Testis (tissue), 3 donors: ENCODE measurements around the gene METTL16. TPM values are rescaled to one million over a fixed set of nuclear protein-coding genes. Genes with fewer than 3 reads are reported as not detected.

Experiments
- DNase-seq: peaks from one replicate; pipeline ENCODE4 v3.0.0-alpha.2; 2019
- H3K27ac ChIP-seq, 2 donors: fragments of 200-600 bp; sonication (generic); one replicate each; pipeline ENCODE4 v1.5.1; 2019
- H3K27me3 ChIP-seq: fragments of 200-600 bp; sonication (generic); one replicate; pipeline ENCODE4 v1.5.1; 2019
- H3K36me3 ChIP-seq: fragments of 200-600 bp; sonication (generic); one replicate; pipeline ENCODE4 v1.5.1; 2017; ENCODE audit warnings: low read depth; ENCODE audit errors: missing control alignments
- H3K4me1 ChIP-seq: fragments of 200-600 bp; sonication (generic); one replicate; pipeline ENCODE4 v1.5.1; 2019
- H3K4me3 ChIP-seq, 2 donors: fragments of 200-600 bp; sonication (generic); one replicate each; pipeline ENCODE4 v1.5.1; 2017 to 2019
- H3K9me3 ChIP-seq: fragments of 200-600 bp; sonication (generic); one replicate; pipeline ENCODE4 v1.5.1; 2017
- CTCF ChIP-seq, 3 experiments: fragments of 450-650 bp in 2 of 3; fragments of 200-600 bp in 1 of 3; sonication (generic) in 1 of 3; IDR thresholded peaks; one replicate each; pipeline ENCODE4 v1.5.1; 2016 to 2019; ENCODE audit warnings: antibody characterized with exemption in 3 of 3, mild to moderate bottlenecking in 2 of 3, moderate library complexity in 1 of 3
- POLR2A ChIP-seq: fragments of 450-650 bp; IDR thresholded peaks from one replicate; pipeline ENCODE4 v1.6.1; 2017; ENCODE audit warnings: antibody characterized with exemption, mild to moderate bottlenecking, moderate library complexity
- whole genome bisulfite sequencing, 2 donors: methylation state at CpG; one replicate each; pipeline ENCODE4 v1.1.5; 2018; 5-methylcytosine and 5-hydroxymethylcytosine counted together
- intact Hi-C: fragments of 100-400 bp; cut with DNase I; formaldehyde crosslinking; loops from one replicate; pipeline ENCODE4 v1.15.1; 2023; ENCODE audit warnings: low total_unique reads
- polyA plus RNA-seq: library from polyadenylated mRNA; stranded (reverse); fragments of 350-450 nt; fragmentation: Illumina TruSeq; extraction: RNeasy Lipid Tissue Mini Kit (QIAGEN cat#74804); gene quantifications from one replicate; pipeline ENCODE4 v1.2.3, GENCODE V29; 2014; ENCODE audit warnings: low read depth, low replicate concordance; ENCODE audit not compliant: insufficient read depth
- total RNA-seq, 2 donors: library from RNA; depleted of rRNA; stranded (reverse); fragments of >200 nt; gene quantifications; one replicate each; pipeline ENCODE4 v1.2.3, GENCODE V29; 2016

The METTL16 gene
- total and polyA plus RNA-seq, 3 donors from 2014 or later, result 23.1 to 53.6 (median 42.7) TPM

GRCh38 chr17:2438823-2439222 is 72.9 kb downstream of the METTL16 start:
- no peaks in the 10 kb centered on the region for H3K9me3 ChIP-seq
- DNase-seq, result no peak
- intact Hi-C loops, result no loop called here
- H3K36me3 ChIP-seq, result no peaks in the 10 kb centered on the region
- TF ChIP-seq CTCF (IDR thresholded peaks at IDR 0.05) (no peak), POLR2A (no peak)
- peaks cover 13% of the 10 kb centered on the region for H3K4me1 ChIP-seq
- WGBS, 2 donors, result 90 to 95% methylated on average over 6 of the region's 6 CpGs
- H3K27me3 ChIP-seq, result no peaks in the 10 kb centered on the region
- H3K4me3 ChIP-seq, result no peak overlapping the region
- no peak overlapping the region for H3K27ac ChIP-seq

GRCh38 chr17:2436316-2436905 is 75.3 kb downstream of the METTL16 start:
- H3K27me3 ChIP-seq, result no peaks in the 10 kb centered on the region
- H3K9me3 ChIP-seq, result no peaks in the 10 kb centered on the region
- whole genome bisulfite sequencing, 2 donors, result 78 to 86% methylated on average over 5 of the region's 5 CpGs
- TF ChIP-seq POLR2A (no peak), CTCF (IDR thresholded peaks at IDR 0.05) (no peak)
- H3K27ac ChIP-seq, result no peak overlapping the region
- no peaks in the 10 kb centered on the region for H3K36me3 ChIP-seq
- DNase-seq, result no peak
- no peak overlapping the region for H3K4me3 ChIP-seq
- H3K4me1 ChIP-seq, result peaks cover 13% of the 10 kb centered on the region
- intact Hi-C loops, result no loop called here

GRCh38 chr17:2435862-2436261 is 75.8 kb downstream of the METTL16 start:
- DNase-seq, result no peak
- Histone ChIP-seq H3K36me3 (no peaks in the 10 kb centered on the region), H3K9me3 (no peaks in the 10 kb centered on the region), H3K4me3 (no peak overlapping the region), H3K27ac (no peak overlapping the region), H3K4me1 (peaks cover 13% of the 10 kb centered on the region), H3K27me3 (no peaks in the 10 kb centered on the region)
- WGBS, 2 donors, result 60 to 74% methylated on average over 9 of the region's 9 CpGs
- TF ChIP-seq CTCF (IDR thresholded peaks at IDR 0.05) (no peak), POLR2A (no peak)
- intact Hi-C loops, result no loop called here

- intact Hi-C loops, result no loop called here
- H3K9me3 ChIP-seq, result no peaks in the 10 kb centered on the region
- no peak overlapping the region for H3K27ac ChIP-seq
- H3K4me1 ChIP-seq, result peaks cover 13% of the 10 kb centered on the region
- DNase-seq, result no peak
- 48 to 63% methylated on average over 9 of the region's 9 CpGs for WGBS, 2 donors
- TF ChIP-seq CTCF (IDR thresholded peaks at IDR 0.05) (no peak), POLR2A (no peak)
- no peaks in the 10 kb centered on the region for H3K27me3 ChIP-seq
- H3K4me3 ChIP-seq, result no peak overlapping the region
- H3K36me3 ChIP-seq, result no peaks in the 10 kb centered on the region
These were observed 76.4 kb downstream of the METTL16 start for GRCh38 chr17:2435181-2435741.

GRCh38 chr17:2433696-2434095 is 78.0 kb downstream of the METTL16 start:
- H3K4me3 ChIP-seq, result no peak overlapping the region
- 90 to 91% methylated on average over 11 of the region's 11 CpGs for WGBS, 2 donors
- H3K4me1 ChIP-seq, result peaks cover 13% of the 10 kb centered on the region
- no peaks in the 10 kb centered on the region for H3K27me3 ChIP-seq
- H3K27ac ChIP-seq, result no peak overlapping the region
- TF ChIP-seq CTCF (IDR thresholded peaks at IDR 0.05) (no peak), POLR2A (no peak)
- DNase-seq, result no peak
- intact Hi-C loops, result no loop called here
- H3K9me3 ChIP-seq, result no peaks in the 10 kb centered on the region
- H3K36me3 ChIP-seq, result no peaks in the 10 kb centered on the region
